ENCODE measurements around the gene NOC2L. TPM values are rescaled to one million over a fixed set of nuclear protein-coding genes. Genes with fewer than 3 reads are reported as not detected.

Gene NOC2L
- polyA plus RNA-seq, 2 of the 4 experiments (the other 2 are of a cell fraction): 48.4 to 73.5 TPM

DNA sequence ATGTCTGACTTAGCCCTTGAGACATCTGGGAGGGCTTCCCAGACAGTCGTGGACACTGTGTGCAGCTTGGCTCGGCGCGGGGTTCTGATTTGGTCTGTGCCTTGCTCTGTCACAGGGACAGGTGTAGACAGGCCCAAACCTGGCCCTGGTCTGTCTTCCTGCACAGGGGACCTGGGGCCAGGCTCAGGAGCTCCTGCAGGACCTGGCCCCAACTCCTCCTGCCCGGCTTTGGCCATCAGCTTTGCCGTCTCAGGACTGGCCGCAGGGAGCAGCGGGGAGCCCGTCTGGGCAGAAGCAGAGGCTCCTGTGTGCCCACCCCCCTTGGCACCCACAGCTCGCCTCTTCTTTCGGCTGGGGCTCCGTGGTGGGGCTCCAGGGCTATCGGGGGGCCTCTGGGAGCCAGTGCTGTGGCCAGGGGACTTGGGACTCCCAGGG, 21.1 kb upstream of the NOC2L start:
- DNase-seq (ENCODE audit: low read depth in 1 of 2, low spot score in 1 of 2): no peak
- no peak for ATAC-seq
- Histone ChIP-seq H3K4me2 (no peak overlapping the region), H3K27ac (no peak overlapping the region), H3K4me1 (peaks cover 7% of the 10 kb centered on the region; the same call in 1 of the 3 replicates), H3K4me3 (no peak overlapping the region), H3K9me3 (no peaks in the 10 kb centered on the region)
- 50% methylated on average over 2 of the region's 13 CpGs for WGBS (ENCODE audit: missing lambda C conversion rate)
- TF ChIP-seq MAZ (IDR thresholded peaks at IDR 0.05; ENCODE audit: borderline replicate concordance, low read depth, low read length) (no peak), BHLHE40 (IDR thresholded peaks at IDR 0.05; ENCODE audit: low read depth, low read length) (no peak), RNF2 (IDR thresholded peaks at IDR 0.05; ENCODE audit: borderline replicate concordance, low read depth) (no peak), EHF (CRISPR knock-in tag; IDR thresholded peaks at IDR 0.05) (no peak), HEYL (CRISPR knock-in tag; IDR thresholded peaks at IDR 0.05) (no peak), RCOR1 (IDR thresholded peaks at IDR 0.05; ENCODE audit: low read depth, low read length) (no peak), RFX5 (IDR thresholded peaks at IDR 0.05) (no peak), HDAC2 (IDR thresholded peaks at IDR 0.05) (no peak), CBX8 (IDR thresholded peaks at IDR 0.05) (no peak), MYC (IDR thresholded peaks at IDR 0.05; ENCODE audit: borderline replicate concordance, low read length) (no peak), NPAS2 (CRISPR knock-in tag; IDR thresholded peaks at IDR 0.05; ENCODE audit: borderline replicate concordance) (no peak), HOXB13 (CRISPR knock-in tag; IDR thresholded peaks at IDR 0.05; ENCODE audit: low read depth) (no peak), TP53 (CRISPR knock-in tag; IDR thresholded peaks at IDR 0.05) (no peak)
- TF ChIP-seq, protein P1, sequence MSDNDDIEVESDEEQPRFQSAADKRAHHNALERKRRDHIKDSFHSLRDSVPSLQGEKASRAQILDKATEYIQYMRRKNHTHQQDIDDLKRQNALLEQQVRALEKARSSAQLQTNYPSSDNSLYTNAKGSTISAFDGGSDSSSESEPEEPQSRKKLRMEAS (IDR thresholded peaks at IDR 0.05): no peak
- TF ChIP-seq, protein P2, sequence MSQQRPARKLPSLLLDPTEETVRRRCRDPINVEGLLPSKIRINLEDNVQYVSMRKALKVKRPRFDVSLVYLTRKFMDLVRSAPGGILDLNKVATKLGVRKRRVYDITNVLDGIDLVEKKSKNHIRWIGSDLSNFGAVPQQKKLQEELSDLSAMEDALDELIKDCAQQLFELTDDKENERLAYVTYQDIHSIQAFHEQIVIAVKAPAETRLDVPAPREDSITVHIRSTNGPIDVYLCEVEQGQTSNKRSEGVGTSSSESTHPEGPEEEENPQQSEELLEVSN (IDR thresholded peaks at IDR 0.05; ENCODE audit: borderline replicate concordance, low read depth): no peak
- TF ChIP-seq, protein P3, sequence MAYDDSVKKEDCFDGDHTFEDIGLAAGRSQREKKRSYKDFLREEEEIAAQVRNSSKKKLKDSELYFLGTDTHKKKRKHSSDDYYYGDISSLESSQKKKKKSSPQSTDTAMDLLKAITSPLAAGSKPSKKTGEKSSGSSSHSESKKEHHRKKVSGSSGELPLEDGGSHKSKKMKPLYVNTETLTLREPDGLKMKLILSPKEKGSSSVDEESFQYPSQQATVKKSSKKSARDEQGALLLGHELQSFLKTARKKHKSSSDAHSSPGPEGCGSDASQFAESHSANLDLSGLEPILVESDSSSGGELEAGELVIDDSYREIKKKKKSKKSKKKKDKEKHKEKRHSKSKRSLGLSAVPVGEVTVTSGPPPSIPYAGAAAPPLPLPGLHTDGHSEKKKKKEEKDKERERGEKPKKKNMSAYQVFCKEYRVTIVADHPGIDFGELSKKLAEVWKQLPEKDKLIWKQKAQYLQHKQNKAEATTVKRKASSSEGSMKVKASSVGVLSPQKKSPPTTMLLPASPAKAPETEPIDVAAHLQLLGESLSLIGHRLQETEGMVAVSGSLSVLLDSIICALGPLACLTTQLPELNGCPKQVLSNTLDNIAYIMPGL (CRISPR knock-in tag; IDR thresholded peaks at IDR 0.05; ENCODE audit: borderline replicate concordance): no peak
- TF ChIP-seq, protein P4, sequence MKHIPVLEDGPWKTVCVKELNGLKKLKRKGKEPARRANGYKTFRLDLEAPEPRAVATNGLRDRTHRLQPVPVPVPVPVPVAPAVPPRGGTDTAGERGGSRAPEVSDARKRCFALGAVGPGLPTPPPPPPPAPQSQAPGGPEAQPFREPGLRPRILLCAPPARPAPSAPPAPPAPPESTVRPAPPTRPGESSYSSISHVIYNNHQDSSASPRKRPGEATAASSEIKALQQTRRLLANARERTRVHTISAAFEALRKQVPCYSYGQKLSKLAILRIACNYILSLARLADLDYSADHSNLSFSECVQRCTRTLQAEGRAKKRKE (CRISPR knock-in tag; IDR thresholded peaks at IDR 0.05; ENCODE audit: low read depth): no peak
- TF ChIP-seq, protein P5, sequence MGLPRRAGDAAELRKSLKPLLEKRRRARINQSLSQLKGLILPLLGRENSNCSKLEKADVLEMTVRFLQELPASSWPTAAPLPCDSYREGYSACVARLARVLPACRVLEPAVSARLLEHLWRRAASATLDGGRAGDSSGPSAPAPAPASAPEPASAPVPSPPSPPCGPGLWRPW (IDR thresholded peaks at IDR 0.05): no peak
- ChIA-PET POLR2A (no interaction called here), CTCF (interaction anchor here (1.4 to 7.6 kb wide), 5 partner anchors 12 to 311 kb away, joined by 5 to 126 read pairs (median 29); no protein-coding TSS in a partner anchor)
- no peak for FAIRE-seq

DNA sequence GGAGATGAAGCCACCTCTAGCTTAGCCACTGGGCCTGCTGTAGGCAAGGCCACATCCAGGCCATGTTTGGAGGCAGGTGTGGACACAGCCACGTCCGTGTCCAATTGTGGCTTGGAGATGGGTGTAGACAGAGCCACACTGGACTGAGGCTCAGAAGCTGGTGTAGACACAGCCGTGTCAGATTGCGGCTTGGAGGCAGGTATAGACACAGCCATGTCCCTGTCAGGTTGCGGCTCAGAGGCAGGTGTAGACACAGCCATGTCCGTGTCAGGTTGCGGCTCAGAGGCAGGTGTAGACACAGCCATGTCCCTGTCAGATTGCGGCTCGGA, 20.7 kb upstream of the NOC2L start:
- Histone ChIP-seq H3K4me3 (no peak overlapping the region), H3K4me2 (no peak overlapping the region), H3K27ac (no peak overlapping the region), H3K4me1 (peaks cover 7% of the 10 kb centered on the region; the same call in 1 of the 3 replicates), H3K9me3 (no peaks in the 10 kb centered on the region)
- ChIA-PET POLR2A (no interaction called here), CTCF (interaction anchor here (6.2 to 7.6 kb wide), 2 partner anchors 23 to 83 kb away, joined by 52 to 126 read pairs; no protein-coding TSS in a partner anchor)
- FAIRE-seq (no peak), ATAC-seq (no peak), DNase-seq (ENCODE audit: low read depth in 1 of 2, low spot score in 1 of 2) (no peak)
- 92% methylated on average over 5 of the region's 9 CpGs for WGBS (ENCODE audit: missing lambda C conversion rate)
- TF ChIP-seq NPAS2 (CRISPR knock-in tag; IDR thresholded peaks at IDR 0.05; ENCODE audit: borderline replicate concordance) (no peak), MAZ (IDR thresholded peaks at IDR 0.05; ENCODE audit: borderline replicate concordance, low read depth, low read length) (no peak), CBX2 (IDR thresholded peaks at IDR 0.05; ENCODE audit: borderline replicate concordance, low read depth) (no peak), EHMT2 (IDR thresholded peaks at IDR 0.05; ENCODE audit: low read depth) (no peak), TP53 (CRISPR knock-in tag; IDR thresholded peaks at IDR 0.05) (no peak), CHD4 (IDR thresholded peaks at IDR 0.05; ENCODE audit: borderline replicate concordance) (no peak), BHLHE40 (IDR thresholded peaks at IDR 0.05; ENCODE audit: low read depth, low read length) (no peak), POLR2A (IDR thresholded peaks at IDR 0.05; ENCODE audit: low read length) (no peak), EHF (CRISPR knock-in tag; IDR thresholded peaks at IDR 0.05) (no peak), HEYL (CRISPR knock-in tag; IDR thresholded peaks at IDR 0.05) (no peak), NFE2L2 (conservative IDR thresholded peaks at IDR 0.05; ENCODE audit: low read length) (no peak), TFCP2L1 (CRISPR knock-in tag; IDR thresholded peaks at IDR 0.05) (no peak), JUNB (IDR thresholded peaks at IDR 0.05) (no peak), CEBPB (IDR thresholded peaks at IDR 0.05) (no peak), NR3C1 (IDR thresholded peaks at IDR 0.05) (no peak), RAD21 (conservative IDR thresholded peaks at IDR 0.05 in 1 of 2, IDR thresholded peaks at IDR 0.05 in 1 of 2) (no peak)
- TF ChIP-seq, protein P6, sequence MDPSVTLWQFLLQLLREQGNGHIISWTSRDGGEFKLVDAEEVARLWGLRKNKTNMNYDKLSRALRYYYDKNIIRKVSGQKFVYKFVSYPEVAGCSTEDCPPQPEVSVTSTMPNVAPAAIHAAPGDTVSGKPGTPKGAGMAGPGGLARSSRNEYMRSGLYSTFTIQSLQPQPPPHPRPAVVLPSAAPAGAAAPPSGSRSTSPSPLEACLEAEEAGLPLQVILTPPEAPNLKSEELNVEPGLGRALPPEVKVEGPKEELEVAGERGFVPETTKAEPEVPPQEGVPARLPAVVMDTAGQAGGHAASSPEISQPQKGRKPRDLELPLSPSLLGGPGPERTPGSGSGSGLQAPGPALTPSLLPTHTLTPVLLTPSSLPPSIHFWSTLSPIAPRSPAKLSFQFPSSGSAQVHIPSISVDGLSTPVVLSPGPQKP (IDR thresholded peaks at IDR 0.05; ENCODE audit: low read depth, low read length): no peak
- TF ChIP-seq, protein P5 (IDR thresholded peaks at IDR 0.05): no peak
- TF ChIP-seq, protein P1 (IDR thresholded peaks at IDR 0.05): no peak
- TF ChIP-seq, protein P7, sequence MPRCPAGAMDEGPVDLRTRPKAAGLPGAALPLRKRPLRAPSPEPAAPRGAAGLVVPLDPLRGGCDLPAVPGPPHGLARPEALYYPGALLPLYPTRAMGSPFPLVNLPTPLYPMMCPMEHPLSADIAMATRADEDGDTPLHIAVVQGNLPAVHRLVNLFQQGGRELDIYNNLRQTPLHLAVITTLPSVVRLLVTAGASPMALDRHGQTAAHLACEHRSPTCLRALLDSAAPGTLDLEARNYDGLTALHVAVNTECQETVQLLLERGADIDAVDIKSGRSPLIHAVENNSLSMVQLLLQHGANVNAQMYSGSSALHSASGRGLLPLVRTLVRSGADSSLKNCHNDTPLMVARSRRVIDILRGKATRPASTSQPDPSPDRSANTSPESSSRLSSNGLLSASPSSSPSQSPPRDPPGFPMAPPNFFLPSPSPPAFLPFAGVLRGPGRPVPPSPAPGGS (IDR thresholded peaks at IDR 0.05): no peak

All from A549 (cell line).